Parathyroid adenoma (tissue), 2 donors: ENCODE results near the gene SPOCD1.

Experiments used
- H2AFZ ChIP-seq: fragments of 300-600 bp; sonication (generic); one replicate; pipeline ENCODE4 v1.7.0; 2017; ENCODE audit warnings: antibody characterized with exemption, mild to moderate bottlenecking
- H3K27ac ChIP-seq: fragments of 300-600 bp; sonication (generic); one replicate; pipeline ENCODE4 v1.7.0; 2017
- H3K27me3 ChIP-seq: fragments of 300-600 bp; sonication (generic); one replicate; pipeline ENCODE4 v1.7.0; 2017; ENCODE audit warnings: low read length; ENCODE audit not compliant: control insufficient read depth, insufficient read depth
- H3K36me3 ChIP-seq: fragments of 300-600 bp; sonication (generic); one replicate; pipeline ENCODE4 v1.7.0; 2017; ENCODE audit warnings: low read length; ENCODE audit not compliant: control insufficient read depth, insufficient read depth
- H3K4me1 ChIP-seq: fragments of 300-600 bp; sonication (generic); one replicate; pipeline ENCODE4 v1.7.0; 2017; ENCODE audit warnings: control low read depth
- H3K4me2 ChIP-seq: fragments of 300-600 bp; sonication (generic); one replicate; pipeline ENCODE4 v1.7.0; 2017; ENCODE audit warnings: low read length
- H3K4me3 ChIP-seq: fragments of 300-600 bp; sonication (generic); one replicate; pipeline ENCODE4 v1.7.0; 2017; ENCODE audit warnings: low read depth, low read length
- H3K79me2 ChIP-seq: fragments of 300-600 bp; sonication (generic); one replicate; pipeline ENCODE4 v1.7.0; 2017; ENCODE audit warnings: control low read depth
- H3K9ac ChIP-seq: fragments of 300-600 bp; sonication (generic); one replicate; pipeline ENCODE4 v1.7.0; 2017; ENCODE audit warnings: mild to moderate bottlenecking
- H3K9me3 ChIP-seq: fragments of 300-600 bp; sonication (generic); one replicate; pipeline ENCODE4 v1.7.0; 2017; ENCODE audit warnings: low read length; ENCODE audit not compliant: control insufficient read depth
- TF ChIP-seq, protein P1 (sequence below): fragments of 300-600 bp; sonication (generic); IDR thresholded peaks from one replicate; pipeline ENCODE4 v1.7.0; 2017; ENCODE audit warnings: antibody characterized with exemption, mild to moderate bottlenecking
- donor health status: primary hyperparathyroidism.

SPOCD1 gene

GRCh38 chr1:31792541-31792940, 23.3 kb downstream of the SPOCD1 start:
- Histone ChIP-seq H3K9ac (no peak overlapping the region), H3K27me3 (no peaks in the 10 kb centered on the region), H3K9me3 (no peaks in the 10 kb centered on the region), H3K36me3 (no peaks in the 10 kb centered on the region), H3K27ac (no peak overlapping the region), H2AFZ (no peak overlapping the region), H3K4me2 (no peak overlapping the region), H3K4me1 (no peaks in the 10 kb centered on the region), H3K79me2 (no peaks in the 10 kb centered on the region), H3K4me3 (no peak overlapping the region)
- TF ChIP-seq, protein P1, sequence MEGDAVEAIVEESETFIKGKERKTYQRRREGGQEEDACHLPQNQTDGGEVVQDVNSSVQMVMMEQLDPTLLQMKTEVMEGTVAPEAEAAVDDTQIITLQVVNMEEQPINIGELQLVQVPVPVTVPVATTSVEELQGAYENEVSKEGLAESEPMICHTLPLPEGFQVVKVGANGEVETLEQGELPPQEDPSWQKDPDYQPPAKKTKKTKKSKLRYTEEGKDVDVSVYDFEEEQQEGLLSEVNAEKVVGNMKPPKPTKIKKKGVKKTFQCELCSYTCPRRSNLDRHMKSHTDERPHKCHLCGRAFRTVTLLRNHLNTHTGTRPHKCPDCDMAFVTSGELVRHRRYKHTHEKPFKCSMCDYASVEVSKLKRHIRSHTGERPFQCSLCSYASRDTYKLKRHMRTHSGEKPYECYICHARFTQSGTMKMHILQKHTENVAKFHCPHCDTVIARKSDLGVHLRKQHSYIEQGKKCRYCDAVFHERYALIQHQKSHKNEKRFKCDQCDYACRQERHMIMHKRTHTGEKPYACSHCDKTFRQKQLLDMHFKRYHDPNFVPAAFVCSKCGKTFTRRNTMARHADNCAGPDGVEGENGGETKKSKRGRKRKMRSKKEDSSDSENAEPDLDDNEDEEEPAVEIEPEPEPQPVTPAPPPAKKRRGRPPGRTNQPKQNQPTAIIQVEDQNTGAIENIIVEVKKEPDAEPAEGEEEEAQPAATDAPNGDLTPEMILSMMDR = no peak

GRCh38 chr1:31792116-31792515, 23.7 kb downstream of the SPOCD1 start:
- Histone ChIP-seq H3K27ac (no peak overlapping the region), H3K4me2 (no peak overlapping the region), H3K9ac (no peak overlapping the region), H3K36me3 (no peaks in the 10 kb centered on the region), H2AFZ (no peak overlapping the region), H3K4me1 (no peaks in the 10 kb centered on the region), H3K4me3 (no peak overlapping the region), H3K79me2 (no peaks in the 10 kb centered on the region), H3K9me3 (no peaks in the 10 kb centered on the region), H3K27me3 (no peaks in the 10 kb centered on the region)
- TF ChIP-seq, protein P1 = no peak

DNA sequence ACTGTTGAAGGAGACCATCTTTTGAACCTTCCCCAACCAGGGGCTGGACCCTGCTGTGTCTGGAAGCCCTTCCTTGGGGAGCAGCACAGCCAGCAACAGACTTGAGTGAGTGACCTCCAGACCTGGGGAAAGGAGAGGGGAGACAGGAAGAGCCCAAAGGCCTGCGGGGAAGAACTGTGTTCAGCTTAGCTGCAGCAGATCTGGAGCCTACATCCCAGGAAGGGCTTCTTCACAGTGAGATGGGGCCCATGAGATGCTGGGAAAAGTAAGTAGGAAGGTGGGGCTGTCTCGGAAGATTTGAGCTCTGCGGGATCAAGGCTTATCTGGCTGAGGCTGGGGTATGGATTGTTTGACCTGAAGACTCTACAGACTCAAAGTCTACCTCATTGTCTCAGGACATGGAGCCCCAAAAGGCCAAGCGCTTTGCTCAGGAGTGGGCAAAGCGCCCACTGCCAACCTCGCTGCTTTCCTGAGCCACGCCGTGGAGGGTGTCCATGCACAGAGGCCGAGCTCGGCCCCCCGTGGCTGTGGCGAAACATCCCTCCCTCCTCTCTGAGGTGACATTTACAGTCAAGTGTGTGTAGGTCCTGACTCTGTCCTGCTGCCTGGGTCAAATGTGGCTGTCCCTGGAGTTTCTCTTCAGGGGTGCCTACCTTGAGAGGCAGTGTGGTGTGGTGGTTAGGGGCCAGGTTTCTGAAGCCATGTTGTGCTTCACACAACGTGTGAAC, 24.5 kb downstream of the SPOCD1 start:
- H3K4me1 ChIP-seq = no peaks in the 10 kb centered on the region
- no peak overlapping the region for H3K9ac ChIP-seq
- H3K4me3 ChIP-seq = no peak overlapping the region
- H3K27me3 ChIP-seq = no peaks in the 10 kb centered on the region
- no peak overlapping the region for H3K27ac ChIP-seq
- H3K36me3 ChIP-seq = no peaks in the 10 kb centered on the region
- H3K79me2 ChIP-seq = no peaks in the 10 kb centered on the region
- TF ChIP-seq, protein P1 = no peak
- H2AFZ ChIP-seq = no peak overlapping the region
- no peak overlapping the region for H3K4me2 ChIP-seq
- no peaks in the 10 kb centered on the region for H3K9me3 ChIP-seq

GRCh38 chr1:31790641-31791091, 25.2 kb downstream of the SPOCD1 start:
- H3K9ac ChIP-seq = no peak overlapping the region
- no peak overlapping the region for H3K4me3 ChIP-seq
- TF ChIP-seq, protein P1 = no peak

GRCh38 chr1:31790140-31790539, 25.7 kb downstream of the SPOCD1 start:
- TF ChIP-seq, protein P1 = no peak
- no peak overlapping the region for H2AFZ ChIP-seq
- no peaks in the 10 kb centered on the region for H3K79me2 ChIP-seq
- H3K4me1 ChIP-seq = no peaks in the 10 kb centered on the region
- H3K4me2 ChIP-seq = no peak overlapping the region
- H3K27ac ChIP-seq = no peak overlapping the region
- H3K4me3 ChIP-seq = no peak overlapping the region
- no peaks in the 10 kb centered on the region for H3K36me3 ChIP-seq
- no peak overlapping the region for H3K9ac ChIP-seq
- no peaks in the 10 kb centered on the region for H3K9me3 ChIP-seq
- H3K27me3 ChIP-seq = no peaks in the 10 kb centered on the region

More at GRCh38 chr1:31790641-31791091, 25.2 kb downstream of the SPOCD1 start:
- Histone ChIP-seq H3K79me2 (no peaks in the 10 kb centered on the region), H3K9me3 (no peaks in the 10 kb centered on the region), H3K27ac (no peak overlapping the region), H3K4me1 (no peaks in the 10 kb centered on the region), H2AFZ (no peak overlapping the region), H3K4me2 (no peak overlapping the region), H3K27me3 (no peaks in the 10 kb centered on the region), H3K36me3 (no peaks in the 10 kb centered on the region)
